22Rv1 (cell line): ENCODE results near the gene TLCD1.

Source experiments
- H3K27ac ChIP-seq: fragments of 450-650 bp; 2 replicates; pipeline ENCODE4 v1.5.1; 2017
- ZFX ChIP-seq: fragments of 450-650 bp; IDR thresholded peaks from 2 replicates; pipeline ENCODE4 v1.6.1; 2017; ENCODE audit warnings: antibody characterized with exemption, borderline replicate concordance
- TF ChIP-seq, protein P1 (sequence below): fragments of 450-650 bp; IDR thresholded peaks from 2 replicates; pipeline ENCODE4 v1.5.1; 2017; ENCODE audit warnings: mild to moderate bottlenecking

Gene TLCD1

DNA sequence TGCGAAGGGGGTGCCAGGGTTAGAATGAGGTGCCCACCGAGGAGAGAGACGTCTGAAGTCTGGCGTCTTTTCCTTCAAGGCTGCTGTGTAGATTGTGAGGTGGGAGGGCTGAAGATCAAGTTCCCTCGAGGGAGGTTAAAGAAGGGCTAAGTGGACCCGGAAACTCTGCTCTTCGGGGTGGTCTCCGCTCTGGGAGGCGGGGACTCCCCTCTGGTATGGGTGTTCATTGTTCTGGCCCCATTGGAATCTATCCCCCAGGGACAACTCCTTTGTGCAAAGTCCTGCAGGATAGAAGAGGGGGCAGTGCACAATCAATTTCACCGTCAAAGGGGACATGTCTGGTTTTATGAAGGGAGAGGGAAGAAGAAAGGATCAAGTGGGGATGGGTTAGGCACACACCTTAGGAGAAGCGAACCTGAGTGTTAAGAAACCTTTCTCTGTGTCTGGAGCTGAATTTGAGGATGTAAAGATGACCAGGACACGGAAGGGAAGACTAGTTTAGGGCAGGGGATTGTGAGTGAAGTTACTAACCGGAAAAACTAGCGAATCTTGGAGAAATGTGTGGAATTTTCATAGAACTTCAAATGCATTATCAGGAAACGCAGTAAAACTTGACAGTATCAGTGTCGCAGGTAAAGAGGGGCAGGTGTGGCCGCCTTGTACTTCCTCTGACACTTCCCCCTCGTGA is 7.6 kb downstream of the TLCD1 start:
- H3K27ac ChIP-seq = peak overlapping the region; percentile 99
- TF ChIP-seq, protein P1, sequence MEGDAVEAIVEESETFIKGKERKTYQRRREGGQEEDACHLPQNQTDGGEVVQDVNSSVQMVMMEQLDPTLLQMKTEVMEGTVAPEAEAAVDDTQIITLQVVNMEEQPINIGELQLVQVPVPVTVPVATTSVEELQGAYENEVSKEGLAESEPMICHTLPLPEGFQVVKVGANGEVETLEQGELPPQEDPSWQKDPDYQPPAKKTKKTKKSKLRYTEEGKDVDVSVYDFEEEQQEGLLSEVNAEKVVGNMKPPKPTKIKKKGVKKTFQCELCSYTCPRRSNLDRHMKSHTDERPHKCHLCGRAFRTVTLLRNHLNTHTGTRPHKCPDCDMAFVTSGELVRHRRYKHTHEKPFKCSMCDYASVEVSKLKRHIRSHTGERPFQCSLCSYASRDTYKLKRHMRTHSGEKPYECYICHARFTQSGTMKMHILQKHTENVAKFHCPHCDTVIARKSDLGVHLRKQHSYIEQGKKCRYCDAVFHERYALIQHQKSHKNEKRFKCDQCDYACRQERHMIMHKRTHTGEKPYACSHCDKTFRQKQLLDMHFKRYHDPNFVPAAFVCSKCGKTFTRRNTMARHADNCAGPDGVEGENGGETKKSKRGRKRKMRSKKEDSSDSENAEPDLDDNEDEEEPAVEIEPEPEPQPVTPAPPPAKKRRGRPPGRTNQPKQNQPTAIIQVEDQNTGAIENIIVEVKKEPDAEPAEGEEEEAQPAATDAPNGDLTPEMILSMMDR = no peak

DNA sequence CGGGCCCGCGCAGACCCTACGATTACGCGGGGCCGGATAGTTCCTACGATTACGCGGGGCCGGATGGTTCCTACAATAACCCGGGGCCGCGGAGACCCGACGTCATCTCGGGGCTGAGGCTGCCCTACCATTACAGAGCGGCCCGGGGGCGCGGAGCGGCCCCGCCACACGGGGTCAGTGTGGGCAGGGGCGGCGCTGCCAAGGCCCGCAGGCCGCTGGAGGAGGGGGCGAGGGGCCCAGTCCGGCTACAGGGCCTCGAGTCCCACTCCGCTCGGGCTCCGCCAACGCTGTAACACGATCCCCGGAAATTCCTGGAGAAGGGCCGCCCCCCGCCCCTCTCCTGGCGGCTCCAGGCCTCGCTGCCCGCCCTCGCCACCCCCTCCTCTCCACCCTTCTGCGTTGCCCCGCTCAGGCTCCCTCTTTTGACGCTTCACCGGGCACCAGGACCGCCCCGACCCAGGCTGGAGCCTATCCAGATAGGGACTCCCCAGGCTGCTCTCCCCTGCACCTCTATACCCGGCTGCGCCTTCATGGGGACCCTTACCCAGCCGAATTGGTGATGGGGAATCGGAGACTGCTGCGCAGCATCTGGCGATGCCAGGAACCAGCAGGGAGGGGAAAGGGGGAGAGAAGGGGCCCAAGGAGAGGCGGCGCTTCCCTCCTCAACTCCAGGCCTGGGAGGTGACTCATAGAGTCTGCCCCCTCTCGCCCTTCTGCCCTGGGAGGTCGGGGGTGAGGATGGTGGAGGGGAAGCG is 8.3 kb downstream of the TLCD1 start, which contains the start of gene RAB34:
Gene RAB34, minus strand, starts transcription at position 291 of the 755 bp plus-strand sequence. CDS start 602 bp downstream, outside the sequence.
- TF ChIP-seq, protein P1 = peak; percentile 2; the same call in 1 of the 2 replicates
- TF ChIP-seq ZFX = no peak
- peak within 1 kb of the TSS; percentile 99 for H3K27ac ChIP-seq

DNA sequence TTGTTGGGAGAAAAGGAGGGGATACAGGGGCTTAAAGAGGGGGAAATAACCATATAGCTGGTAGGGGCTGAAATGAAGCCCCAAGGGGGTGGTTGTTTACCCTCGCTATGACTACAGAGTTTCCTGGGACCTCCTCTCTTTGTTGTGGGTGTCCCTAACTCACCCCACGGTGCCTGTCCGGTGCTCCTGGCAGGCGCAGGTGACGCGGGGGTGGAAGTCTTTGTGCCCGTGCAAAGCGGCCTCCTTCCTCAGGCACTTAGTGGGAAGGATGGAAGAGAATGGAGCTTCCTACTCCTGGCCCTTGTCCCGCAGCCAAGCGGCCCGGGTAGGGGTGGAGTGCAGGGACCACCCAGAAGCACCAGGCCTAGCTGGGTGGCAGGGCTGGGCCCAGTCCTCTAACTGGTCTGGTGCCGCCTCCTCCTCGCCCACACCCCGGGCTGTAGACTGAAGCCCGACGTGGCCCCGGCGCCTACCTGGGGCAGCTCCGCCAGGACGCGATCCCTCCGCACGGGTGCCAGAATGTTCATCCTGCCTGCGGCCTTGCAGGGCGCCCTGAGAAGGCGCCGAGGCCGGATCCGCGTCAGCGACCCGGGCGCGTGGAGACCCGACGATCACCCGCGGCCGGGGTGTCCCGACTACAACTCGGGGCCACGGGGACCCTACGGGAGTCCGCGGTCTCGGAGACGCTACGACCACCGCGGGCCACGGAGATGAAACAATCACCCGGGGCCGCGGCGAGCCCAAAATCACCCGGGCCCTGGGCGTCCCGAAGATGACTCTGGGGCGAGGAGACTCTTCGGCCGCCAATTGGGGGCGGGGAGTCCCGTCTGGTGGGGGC is 9.1 kb downstream of the TLCD1 start:
- TF ChIP-seq, protein P1 = no peak
- no peak for TF ChIP-seq ZFX
- no peak overlapping the region for H3K27ac ChIP-seq

DNA sequence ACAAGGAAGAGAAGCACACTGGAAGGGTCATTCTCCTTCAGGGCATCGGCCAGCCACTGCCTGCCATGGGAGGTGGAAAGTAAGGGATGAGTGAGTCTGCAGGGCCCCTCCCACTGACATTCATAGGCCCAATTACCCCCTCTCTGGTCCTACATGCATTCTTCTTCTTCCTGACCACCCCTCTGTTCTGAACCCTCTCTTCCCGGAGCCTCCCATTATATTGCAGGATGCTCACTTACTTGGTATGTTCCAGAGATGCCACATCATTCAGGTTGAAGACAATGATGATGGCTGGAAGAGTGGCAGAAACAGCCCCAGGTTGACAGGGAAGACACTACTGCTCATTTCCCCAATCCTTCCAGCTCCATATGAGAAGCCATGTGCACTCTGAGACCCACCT is 10.8 kb downstream of the TLCD1 start:
- no peak for TF ChIP-seq ZFX
- TF ChIP-seq, protein P1 = no peak
- no peak overlapping the region for H3K27ac ChIP-seq

DNA sequence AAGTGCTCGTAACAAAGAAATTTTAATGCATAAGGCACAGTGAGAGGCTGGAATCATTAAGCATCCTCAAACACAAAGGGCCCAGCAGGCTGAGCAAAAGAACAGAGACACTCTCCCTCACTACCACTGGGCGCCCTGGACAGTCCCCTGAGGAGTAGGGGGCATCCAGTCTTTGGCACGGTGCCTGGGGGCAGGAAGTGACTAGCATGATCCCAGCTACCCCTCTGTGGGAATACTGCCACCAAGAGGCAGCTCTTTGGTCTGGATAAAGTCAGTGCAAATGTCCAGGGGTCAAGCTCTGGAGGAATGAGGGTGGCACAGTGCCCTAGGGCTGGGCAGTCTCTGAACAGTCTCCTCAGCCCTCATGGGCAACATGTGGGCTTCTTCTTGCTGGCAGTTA is 11.8 kb downstream of the TLCD1 start:
- no peak overlapping the region for H3K27ac ChIP-seq
- no peak for TF ChIP-seq ZFX
- TF ChIP-seq, protein P1 = peak; percentile 17

DNA sequence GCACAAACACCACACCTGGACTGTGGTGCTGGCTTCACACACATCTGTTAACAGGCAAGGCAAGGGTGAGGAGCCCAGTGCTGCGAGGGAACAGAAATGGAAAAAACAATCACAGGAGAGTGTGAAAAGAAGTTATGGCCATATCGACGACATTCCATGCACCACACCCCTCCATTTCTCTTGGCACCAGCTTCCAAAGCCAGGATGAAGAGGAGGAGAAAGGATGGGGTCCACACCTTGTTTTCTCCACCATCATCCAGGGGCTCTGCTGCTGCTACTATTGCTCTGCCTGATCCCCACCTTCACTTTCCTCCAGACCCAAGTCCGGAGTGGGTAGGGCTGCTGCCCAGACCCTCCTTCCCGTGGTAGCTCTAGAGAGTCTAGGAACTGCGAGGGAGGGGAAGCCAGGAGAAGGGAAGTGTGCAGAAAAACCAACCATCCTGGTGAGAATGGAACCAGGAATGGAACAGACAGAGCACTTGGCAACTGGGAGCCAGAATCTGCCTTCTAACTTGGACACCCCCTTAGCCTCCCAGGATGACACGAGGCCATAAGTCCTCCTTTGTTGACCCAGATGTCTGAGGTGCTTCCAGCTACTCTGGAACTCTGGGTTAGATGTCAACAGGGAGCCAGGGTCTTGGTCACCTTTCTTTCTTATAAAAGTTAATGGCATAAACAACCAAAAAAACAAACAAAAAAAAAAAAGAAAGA is 13.2 kb downstream of the TLCD1 start:
- no peak overlapping the region; the same call in 1 of the 2 replicates for H3K27ac ChIP-seq
- TF ChIP-seq ZFX = no peak
- TF ChIP-seq, protein P1 = no peak
